SIG-M5 treated with dmso at 0.1 percent for 504 hours (cell line): ENCODE data around the gene ARFGAP1.

Experiments
- DNase-seq: peaks from one replicate; lab custom pipeline; 2025; ENCODE audit not compliant: unreplicated experiment; lab: John Stamatoyannopoulos, UW

Gene ARFGAP1

GRCh38 chr20:63277466-63278272, 5.1 kb downstream of the ARFGAP1 start:
- DNase-seq = no peak

- DNase-seq = no peak
Observed at GRCh38 chr20:63278661-63279060, 6.0 kb downstream of the ARFGAP1 start.

GRCh38 chr20:63279931-63280330, 7.3 kb downstream of the ARFGAP1 start:
- DNase-seq = no peak

DNA sequence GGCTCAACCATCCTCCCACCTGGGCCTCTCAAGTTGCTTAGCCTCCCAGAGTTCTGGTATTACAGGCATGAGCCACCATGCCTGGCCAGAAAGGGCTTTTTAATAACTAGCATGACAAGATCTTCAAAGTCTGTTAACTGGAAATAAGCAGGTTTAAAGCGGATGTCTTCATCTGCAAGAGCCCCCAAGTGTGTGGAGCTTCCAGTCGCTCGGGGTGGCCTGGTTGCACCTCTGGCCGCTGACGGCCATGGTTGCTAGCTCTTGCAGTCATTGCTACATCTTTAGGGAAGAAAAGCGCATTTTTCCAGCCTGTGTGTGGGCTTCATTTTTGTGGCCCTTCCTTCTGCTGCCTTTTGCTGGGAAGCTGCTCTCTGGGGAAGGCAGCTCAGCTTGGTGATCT, 7.8 kb downstream of the ARFGAP1 start:
- no peak for DNase-seq

DNA sequence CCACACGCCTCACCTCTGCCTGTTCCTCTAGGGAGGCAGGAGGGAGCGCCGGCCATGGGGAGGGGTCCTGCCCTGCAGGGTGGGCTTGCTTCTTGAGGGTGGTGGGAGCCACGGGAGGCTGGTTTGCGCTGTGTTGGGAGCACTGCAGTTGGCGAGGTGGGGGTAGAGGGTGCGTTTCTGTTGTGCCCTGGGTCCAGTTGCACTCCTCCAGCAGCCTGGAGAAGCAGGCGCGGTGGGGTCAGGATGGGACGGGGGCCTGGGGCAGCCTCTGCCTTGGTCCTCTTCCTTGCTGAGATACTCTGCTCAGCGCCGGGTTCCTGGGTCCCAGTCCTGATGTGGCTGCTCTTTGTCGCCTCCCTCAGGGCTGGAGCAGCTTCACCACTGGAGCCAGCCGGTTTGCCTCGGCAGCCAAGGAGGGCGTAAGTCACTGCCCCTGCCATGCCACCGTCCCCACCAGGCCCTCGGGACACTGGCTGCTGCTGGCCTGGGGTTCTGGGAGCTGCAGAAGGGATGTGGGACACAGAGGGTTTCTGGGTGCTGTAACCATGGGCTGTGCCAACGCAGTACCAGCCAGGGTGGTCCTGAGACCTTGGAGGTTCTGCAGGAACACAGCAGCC, 8.4 kb downstream of the ARFGAP1 start:
- DNase-seq = peak; percentile 13

DNA sequence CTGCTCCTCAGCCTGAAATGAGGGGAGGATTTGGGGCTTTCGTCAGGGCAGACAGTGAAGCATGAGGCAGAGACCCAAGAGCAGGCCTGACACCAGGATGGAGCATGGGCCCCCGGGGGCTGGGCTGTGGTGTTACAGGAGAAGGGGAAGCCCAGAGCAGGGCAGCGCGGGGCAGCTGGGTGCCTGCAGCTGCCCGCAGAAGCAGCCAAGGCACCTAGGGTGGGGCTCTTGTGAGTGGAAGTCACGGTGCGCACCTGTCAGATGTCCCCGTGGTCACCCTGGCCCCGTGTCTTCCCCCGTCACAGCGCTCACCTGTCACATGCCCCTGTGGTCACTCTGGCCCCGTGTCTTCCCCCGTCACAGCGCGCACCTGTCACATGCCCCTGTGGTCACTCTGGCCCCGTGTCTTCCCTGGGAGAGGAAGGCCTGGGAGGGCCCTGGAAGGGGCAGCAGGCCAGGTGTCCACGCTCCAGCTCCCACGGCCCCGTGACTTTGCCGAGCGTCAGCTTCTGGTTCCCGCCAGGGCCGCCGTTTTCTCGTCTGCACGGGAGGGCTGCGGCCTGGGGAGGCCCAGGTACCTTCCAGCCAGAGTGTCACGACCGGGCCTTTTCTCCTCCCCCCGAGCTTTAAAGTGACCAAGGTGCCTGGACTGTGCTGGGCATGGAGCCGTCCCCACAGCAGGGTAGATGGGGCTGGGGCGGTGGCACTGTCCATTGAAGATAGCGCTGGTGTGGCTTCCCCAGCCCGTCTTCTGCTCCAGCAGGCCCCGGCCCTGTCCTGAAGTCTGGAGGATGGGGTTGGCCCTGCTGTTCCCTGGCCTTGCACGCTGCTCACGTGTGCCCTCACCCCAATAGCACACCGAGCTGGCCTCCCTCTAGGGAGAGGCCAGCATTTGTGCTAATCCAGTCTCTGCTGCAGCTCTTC, 9.4 kb downstream of the ARFGAP1 start:
- no peak for DNase-seq

DNA sequence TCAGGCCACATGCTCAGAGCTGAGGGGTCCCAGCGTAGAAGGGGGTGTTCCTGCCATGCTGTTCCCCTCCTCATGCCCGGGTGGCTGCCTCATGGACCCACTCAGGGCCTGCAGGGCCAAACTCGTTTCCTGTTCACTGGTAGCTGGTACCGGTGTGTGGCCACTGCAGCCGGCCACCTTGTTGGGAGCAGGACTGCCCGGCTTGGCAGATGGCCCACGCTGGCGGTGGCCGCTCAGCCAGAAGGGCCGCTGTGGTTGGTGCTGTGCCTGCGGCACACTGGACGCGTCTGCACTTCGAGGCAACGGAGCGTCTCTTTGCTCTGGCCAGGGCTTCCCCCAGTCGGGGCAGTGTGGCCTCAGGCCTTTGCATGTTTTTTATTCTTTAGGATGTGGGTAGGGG, 10.3 kb downstream of the ARFGAP1 start:
- DNase-seq = no peak

GRCh38 chr20:63283397-63284082, 10.9 kb downstream of the ARFGAP1 start:
- no peak for DNase-seq

- no peak for DNase-seq
Observed at GRCh38 chr20:63284083-63284440, 11.4 kb downstream of the ARFGAP1 start.

GRCh38 chr20:63284544-63284949, 11.9 kb downstream of the ARFGAP1 start:
- no peak for DNase-seq

GRCh38 chr20:63284981-63285524, 12.4 kb downstream of the ARFGAP1 start:
- no peak for DNase-seq

DNA sequence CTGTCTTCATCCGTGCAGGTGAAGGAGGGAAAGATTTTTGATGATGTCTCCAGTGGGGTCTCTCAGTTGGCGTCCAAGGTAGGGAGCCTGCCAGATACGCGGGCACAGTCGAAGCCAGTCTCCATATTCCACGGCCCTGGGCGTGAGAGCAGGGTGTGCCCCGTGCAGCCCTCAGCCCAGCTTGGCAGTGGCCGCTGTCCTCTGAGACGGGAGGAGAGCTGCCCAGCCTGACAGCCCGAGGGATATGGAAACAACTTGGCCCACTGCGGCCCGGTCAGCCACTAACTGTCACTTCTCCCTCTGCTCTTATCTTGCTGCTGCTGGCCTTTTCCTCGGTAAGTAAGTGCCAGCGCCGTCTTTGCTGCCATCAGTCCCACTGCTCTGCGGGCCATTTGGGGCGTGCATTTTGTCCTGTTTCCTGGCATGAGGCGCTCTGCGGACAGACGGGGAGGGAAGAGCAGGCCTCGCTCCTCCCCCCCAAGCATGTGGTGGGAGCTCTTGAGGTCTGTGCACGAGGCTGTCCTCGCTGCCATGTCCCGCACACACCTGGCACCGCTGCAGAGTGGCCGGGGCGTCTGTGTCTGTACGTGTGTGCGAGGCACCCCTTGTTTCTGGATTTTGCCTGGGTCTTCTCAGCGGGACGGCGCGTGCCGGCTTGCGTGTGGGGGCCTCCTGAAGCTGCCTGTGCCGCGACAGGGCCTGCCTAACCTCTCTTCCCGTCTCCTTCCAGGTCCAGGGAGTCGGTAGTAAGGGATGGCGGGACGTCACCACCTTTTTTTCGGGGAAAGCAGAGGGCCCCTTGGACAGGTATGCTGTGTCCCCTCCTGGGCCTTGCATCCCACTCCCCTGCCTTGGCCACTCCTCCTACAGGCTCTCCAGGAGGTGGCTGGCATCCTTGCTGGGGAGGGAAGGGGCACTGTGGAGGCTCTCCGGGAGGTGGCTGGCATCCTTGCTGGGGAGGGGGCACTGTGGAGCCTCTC, 13.3 kb downstream of the ARFGAP1 start:
- no peak for DNase-seq

GRCh38 chr20:63286781-63287696, 14.4 kb downstream of the ARFGAP1 start:
- DNase-seq = no peak

DNA sequence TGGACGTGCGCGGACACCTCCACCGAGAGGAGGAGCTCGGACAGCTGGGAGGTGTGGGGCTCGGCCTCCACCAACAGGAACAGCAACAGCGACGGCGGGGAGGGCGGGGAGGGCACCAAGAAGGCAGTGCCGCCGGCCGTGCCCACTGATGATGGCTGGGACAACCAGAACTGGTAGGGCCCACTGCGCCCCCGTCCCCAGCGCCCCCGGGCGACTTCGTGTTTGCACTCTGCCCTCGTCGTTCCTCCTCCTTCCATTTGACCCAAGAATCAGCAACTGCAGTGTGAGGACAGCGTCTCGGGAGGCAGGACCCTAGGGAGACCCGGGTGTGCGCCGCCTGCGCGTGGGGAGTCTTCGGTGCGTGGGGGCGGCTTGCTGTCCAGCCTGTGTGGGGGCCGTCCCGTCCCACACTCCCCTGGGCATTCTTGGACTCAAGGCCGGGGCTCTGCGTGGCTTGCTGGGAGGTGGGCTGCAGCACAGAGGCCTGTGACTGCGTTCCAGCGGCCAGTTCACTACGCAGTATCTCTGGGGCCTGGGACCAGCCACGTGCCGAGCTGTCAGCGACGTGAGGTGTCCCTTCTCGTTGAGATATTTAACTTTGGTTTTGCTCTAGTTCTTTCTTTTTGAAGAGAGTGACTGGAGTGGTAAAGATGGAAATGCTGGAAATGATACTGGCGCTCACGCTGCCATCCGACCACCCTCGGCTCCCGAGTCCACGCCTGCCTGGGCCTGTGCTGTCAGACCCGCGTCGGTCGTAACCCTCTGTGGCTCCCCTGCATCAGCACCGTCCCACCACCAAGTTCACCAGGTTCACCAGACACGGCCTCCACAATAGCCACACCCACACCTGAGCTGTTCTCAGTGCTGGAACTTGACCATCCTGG, 15.3 kb downstream of the ARFGAP1 start:
- DNase-seq = no peak

GRCh38 chr20:63288581-63289251, 16.1 kb downstream of the ARFGAP1 start:
- DNase-seq = no peak

DNA sequence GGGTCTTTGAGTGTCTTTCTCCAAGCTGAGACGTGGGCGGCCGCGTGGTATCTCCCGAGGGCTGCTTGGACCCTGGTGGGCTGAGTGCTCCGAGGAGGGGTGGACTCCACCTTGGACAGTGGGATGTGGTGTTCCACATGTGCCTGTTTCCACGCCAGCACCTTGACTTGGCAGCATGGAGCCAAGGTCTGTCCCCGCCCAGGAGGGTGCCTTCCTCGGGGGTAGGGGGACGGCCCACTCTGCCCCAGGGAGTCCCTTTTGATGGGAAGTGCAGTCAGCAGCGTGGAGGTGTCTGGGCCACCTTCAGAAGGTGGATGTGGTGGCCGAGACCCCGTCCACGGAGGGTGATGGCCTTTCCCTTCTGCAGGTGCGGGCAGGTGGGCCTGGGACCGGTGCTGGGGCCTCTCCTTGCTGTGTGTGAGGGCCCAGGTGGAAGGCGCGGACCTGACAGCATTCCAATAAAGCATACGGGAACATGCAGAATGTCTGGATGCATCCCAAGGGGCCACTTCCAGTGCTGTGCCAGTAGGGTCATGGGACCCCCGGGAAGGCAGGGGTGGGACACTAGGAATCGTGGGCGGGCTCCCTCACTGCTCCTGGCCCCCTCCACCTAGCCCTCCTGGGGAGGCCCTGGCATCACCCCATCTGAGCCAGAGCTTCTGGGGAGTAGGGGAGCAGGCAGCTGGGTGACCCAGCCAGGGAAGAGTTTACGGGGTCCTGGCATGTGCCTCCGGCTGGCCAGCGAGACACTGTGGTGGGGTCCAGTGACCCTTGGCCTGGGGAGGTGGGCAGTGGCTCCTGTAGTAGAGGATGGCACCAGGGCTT, 16.9 kb downstream of the ARFGAP1 start:
- DNase-seq = no peak
